Endodermal cell (in vitro differentiated cells): ENCODE results near the gene MAMSTR. TPM values are rescaled to one million over a fixed set of nuclear protein-coding genes. Genes with fewer than 3 reads are reported as not detected.

Experiments
- DNase-seq: peaks from one replicate; pipeline ENCODE4 v3.0.0-alpha.2; 2017
- H3K27ac ChIP-seq: 2 replicates; pipeline ENCODE4 v1.5.1; 2013; ENCODE audit warnings: mild to moderate bottlenecking, low read depth, low read length, moderate library complexity
- H3K27me3 ChIP-seq: 2 replicates; pipeline ENCODE4 v1.6.1; 2013; ENCODE audit warnings: mild to moderate bottlenecking, low read length, moderate library complexity; ENCODE audit not compliant: insufficient read depth, control insufficient read depth, poor library complexity, severe bottlenecking
- H3K36me3 ChIP-seq: 2 replicates; pipeline ENCODE4 v1.7.0; 2013; ENCODE audit warnings: mild to moderate bottlenecking, low read length, moderate library complexity; ENCODE audit not compliant: control insufficient read depth, insufficient read depth
- H3K4me1 ChIP-seq: one replicate; pipeline ENCODE4 v1.7.0; 2013; ENCODE audit warnings: low read length; ENCODE audit not compliant: control insufficient read depth, insufficient read depth
- H3K4me3 ChIP-seq: 2 replicates; pipeline ENCODE4 v1.5.1; 2013; ENCODE audit warnings: mild to moderate bottlenecking, low read length, moderate library complexity
- H3K9ac ChIP-seq: 2 replicates; pipeline ENCODE4 v1.6.1; 2013; ENCODE audit warnings: mild to moderate bottlenecking, low read length, moderate library complexity; ENCODE audit not compliant: poor library complexity, severe bottlenecking; ENCODE audit errors: extremely low read depth
- H3K9me3 ChIP-seq: 2 replicates; pipeline ENCODE4 v1.6.1; 2013; ENCODE audit warnings: mild to moderate bottlenecking, low read length, moderate library complexity; ENCODE audit not compliant: control insufficient read depth
- H3K27ac Mint-ChIP-seq: 2 replicates; pipeline ENCODE4 v1.8.0; 2020; ENCODE audit warnings: mixed read lengths
- H3K27me3 Mint-ChIP-seq: 2 replicates; pipeline ENCODE4 v1.8.0; 2021; ENCODE audit warnings: mild to moderate bottlenecking, mixed read lengths; ENCODE audit not compliant: insufficient read depth
- H3K36me3 Mint-ChIP-seq: 2 replicates; pipeline ENCODE4 v1.8.0; 2020; ENCODE audit warnings: low read depth, mixed read lengths
- H3K4me1 Mint-ChIP-seq: 2 replicates; pipeline ENCODE4 v1.8.0; 2020; ENCODE audit warnings: mixed read lengths
- H3K4me3 Mint-ChIP-seq: 2 replicates; pipeline ENCODE4 v1.8.0; 2020; ENCODE audit warnings: mild to moderate bottlenecking, moderate library complexity, mixed read lengths
- H3K9me3 Mint-ChIP-seq: 2 replicates; pipeline ENCODE4 v1.8.0; 2020; ENCODE audit warnings: mild to moderate bottlenecking, mixed read lengths
- CTCF ChIP-seq: fragments of 200-600 bp; sonication (generic); conservative IDR thresholded peaks from 2 replicates; pipeline ENCODE4 v1.5.0; 2021; ENCODE audit warnings: antibody characterized with exemption, mild to moderate bottlenecking
- WGBS, 2 experiments: methylation state at CpG; one replicate each; pipeline versions ENCODE4 v1.1.5 to v1.1.7; 2013; ENCODE audit warnings: missing lambda C conversion rate in 2 of 2, mixed read lengths in 1 of 2; ENCODE audit not compliant: insufficient coverage in 1 of 2, insufficient read length in 1 of 2; 5-methylcytosine and 5-hydroxymethylcytosine counted together
- total RNA-seq, 2 donors: library from RNA; stranded (reverse); fragmentation: NEBNext Ultra II Directional in 1 of 2; extraction: Animal tissue kit (Norgen Biotek cat#: 25700) in 1 of 2; gene quantifications; 2 replicates in 1 of 2; 3 replicates in 1 of 2; pipeline ENCODE4 v1.2.1, GENCODE V29; 2021

MAMSTR gene
- total RNA-seq, 2 donors from 2014 or later, result 1.9 to 2.3 TPM

- no peak for TF ChIP-seq CTCF
- Histone ChIP-seq H3K4me3 (no peak overlapping the region), H3K36me3 (no peaks in the 10 kb centered on the region), H3K27ac (no peak overlapping the region), H3K27me3 (no peaks in the 10 kb centered on the region), H3K9ac (no peak overlapping the region), H3K4me1 (no peaks in the 10 kb centered on the region), H3K9me3 (no peaks in the 10 kb centered on the region)
- Mint-ChIP-seq H3K27ac (no peak overlapping the region), H3K4me1 (peaks cover under 1% of the 10 kb centered on the region), H3K4me3 (no peak overlapping the region), H3K9me3 (no peaks in the 10 kb centered on the region), H3K27me3 (peaks cover 3% of the 10 kb centered on the region), H3K36me3 (no peaks in the 10 kb centered on the region)
- DNase-seq, result no peak
- WGBS, 2 experiments, result 78 to 91% methylated on average over 3 of the region's 3 CpGs
These were observed 51.2 kb downstream of the MAMSTR start for GRCh38 chr19:48668332-48668731.

- H3K4me1 Mint-ChIP-seq, result no peaks in the 10 kb centered on the region
- peaks cover 7% of the 10 kb centered on the region for H3K27me3 Mint-ChIP-seq
- Histone ChIP-seq H3K4me1 (no peaks in the 10 kb centered on the region), H3K9me3 (no peaks in the 10 kb centered on the region), H3K4me3 (no peak overlapping the region), H3K27ac (no peak overlapping the region), H3K27me3 (no peaks in the 10 kb centered on the region), H3K9ac (no peak overlapping the region), H3K36me3 (no peaks in the 10 kb centered on the region)
- no peak overlapping the region for H3K27ac Mint-ChIP-seq
- DNase-seq, result no peak
- 96 to 100% methylated on average over 6 of the region's 6 CpGs for WGBS, 2 experiments
- no peak for TF ChIP-seq CTCF
- H3K36me3 Mint-ChIP-seq, result no peaks in the 10 kb centered on the region
- no peak overlapping the region for H3K4me3 Mint-ChIP-seq
- H3K9me3 Mint-ChIP-seq, result peaks cover 4% of the 10 kb centered on the region
These were observed 53.7 kb downstream of the MAMSTR start for GRCh38 chr19:48665786-48666185.

- Histone ChIP-seq H3K27ac (no peak overlapping the region), H3K27me3 (no peaks in the 10 kb centered on the region), H3K4me3 (no peak overlapping the region), H3K36me3 (no peaks in the 10 kb centered on the region), H3K9me3 (no peaks in the 10 kb centered on the region), H3K9ac (no peak overlapping the region), H3K4me1 (no peaks in the 10 kb centered on the region)
- no peak for TF ChIP-seq CTCF
- Mint-ChIP-seq H3K27ac (no peak overlapping the region), H3K36me3 (no peaks in the 10 kb centered on the region), H3K4me1 (no peaks in the 10 kb centered on the region), H3K4me3 (no peak overlapping the region), H3K9me3 (peaks cover 6% of the 10 kb centered on the region), H3K27me3 (peaks cover 7% of the 10 kb centered on the region)
- 86 to 87% methylated on average over 13 to 14 of the region's 14 CpGs for WGBS, 2 experiments
- no peak for DNase-seq
These were observed 55.0 kb downstream of the MAMSTR start for GRCh38 chr19:48664476-48664875.
